Breast epithelium (tissue), 4 donors: ENCODE measurements around the gene CCDC112. TPM values are rescaled to one million over a fixed set of nuclear protein-coding genes. Genes with fewer than 3 reads are reported as not detected.

Source experiments
- DNase-seq, 2 donors: peaks; one replicate each; pipeline ENCODE4 v3.0.0-alpha.2; 2019; ENCODE audit warnings: low spot score in 2 of 2
- H3K27ac ChIP-seq, 2 donors: fragments of 200-600 bp; sonication (generic) in 1 of 2; one replicate each; pipeline ENCODE4 v1.5.1; 2016 to 2019; ENCODE audit warnings: mild to moderate bottlenecking in 1 of 2
- H3K27me3 ChIP-seq, 2 donors: fragments of 200-600 bp; sonication (generic) in 1 of 2; one replicate each; pipeline versions ENCODE4 v1.5.1 to v1.6.0; 2017 to 2019; ENCODE audit warnings: control low read depth in 1 of 2, mild to moderate bottlenecking in 1 of 2
- H3K36me3 ChIP-seq: fragments of 200-600 bp; one replicate; pipeline ENCODE4 v1.5.1; 2019
- H3K4me1 ChIP-seq, 2 donors: fragments of 200-600 bp; sonication (generic); one replicate each; pipeline ENCODE4 v1.5.1; 2016 to 2019; ENCODE audit warnings: control low read depth in 1 of 2
- H3K4me3 ChIP-seq, 3 donors: fragments of 200-600 bp; sonication (generic); 1 replicate in 2 of 3; 2 replicates in 1 of 3; pipeline ENCODE4 v1.5.1; 2016 to 2019; ENCODE audit warnings: mild to moderate bottlenecking in 3 of 3, moderate library complexity in 2 of 3
- H3K9me3 ChIP-seq, 2 donors: fragments of 200-600 bp; sonication (generic) in 1 of 2; one replicate each; pipeline ENCODE4 v1.5.1; 2016 to 2019; ENCODE audit warnings: control low read depth in 1 of 2
- CTCF ChIP-seq, 3 donors: fragments of 450-650 bp; IDR thresholded peaks; one replicate each; pipeline ENCODE4 v1.5.1; 2016 to 2017; ENCODE audit warnings: antibody characterized with exemption in 3 of 3, mild to moderate bottlenecking in 3 of 3, moderate library complexity in 3 of 3
- POLR2A ChIP-seq: fragments of 450-650 bp; IDR thresholded peaks from one replicate; pipeline ENCODE4 v1.6.1; 2016; ENCODE audit warnings: antibody characterized with exemption, mild to moderate bottlenecking, moderate library complexity
- POLR2AphosphoS5 ChIP-seq, 3 donors: sonication (generic); formaldehyde crosslinking; IDR thresholded peaks; one replicate each; pipeline ENCODE4 v1.6.1; 2017; ENCODE audit warnings: antibody characterized with exemption in 3 of 3
- intact Hi-C: fragments of 100-400 bp; cut with DNase I; formaldehyde crosslinking; loops from one replicate; pipeline ENCODE4 v1.15.1; 2023; ENCODE audit warnings: low total_unique reads
- total RNA-seq, 3 donors: library from RNA; depleted of rRNA; stranded (reverse); fragments of >200 nt; gene quantifications; one replicate each; pipeline ENCODE4 v1.1.0, GENCODE V29; 2016

The CCDC112 gene
- 10 to 100 TPM in 1 of 3 donors, 1 to 10 TPM in 2; 7.9 to 11.1 (median 8.6) TPM for total RNA-seq

DNA sequence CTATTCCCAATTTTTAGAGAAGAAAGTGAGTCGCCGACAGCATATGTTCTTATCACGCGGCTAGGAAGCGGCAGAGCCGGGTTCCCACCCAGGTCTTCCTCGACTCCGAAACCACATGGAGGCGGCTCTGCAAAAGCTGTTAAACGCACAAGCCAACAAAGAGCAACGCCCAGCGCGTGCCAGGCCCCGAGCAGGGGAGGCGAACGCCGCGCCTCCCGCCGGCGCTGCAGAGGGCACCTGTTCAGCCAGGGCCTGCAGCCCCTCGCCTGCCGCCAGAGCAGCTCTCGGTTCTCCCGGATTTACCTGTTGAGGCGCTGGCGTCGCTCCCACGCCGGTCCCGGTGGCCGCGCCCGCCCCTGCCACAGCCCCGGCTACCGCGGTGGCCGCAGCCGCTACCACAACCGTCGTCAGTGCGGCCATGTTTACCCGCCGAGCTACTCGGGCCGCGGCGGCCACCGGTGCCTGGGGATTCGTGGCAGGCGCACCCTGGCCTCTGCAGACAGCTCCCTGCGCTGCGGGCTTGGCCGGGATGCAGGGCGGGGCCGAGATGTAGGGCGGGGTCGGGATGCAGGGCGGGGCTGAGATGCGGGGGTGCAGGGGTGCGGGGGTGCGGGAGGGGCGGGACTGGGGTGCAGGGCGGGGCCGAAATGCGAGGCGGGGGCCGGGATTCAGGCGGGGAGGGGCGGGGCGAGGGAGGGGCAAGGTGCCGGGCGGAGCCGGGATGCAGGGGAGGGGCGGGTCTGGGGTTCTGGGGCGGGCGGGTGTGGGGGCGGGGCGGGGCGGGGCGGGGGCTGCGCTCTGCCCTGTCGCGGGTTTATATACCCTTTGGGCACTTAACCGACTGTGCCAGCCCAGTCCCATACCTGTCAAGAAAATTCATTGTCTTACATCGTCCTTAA, at the start of gene CCDC112:
Gene CCDC112, minus strand, starts transcription at position 531 of the 899 bp plus-strand sequence. Its CDS starts 111 bp downstream, at position 420.
- H3K9me3 ChIP-seq: no peaks in the 10 kb centered on the region
- TF ChIP-seq POLR2AphosphoS5 (IDR thresholded peaks at IDR 0.05) (peak in 2 of 3 donors; percentile 11 to 13), CTCF (IDR thresholded peaks at IDR 0.05) (no peak)
- H3K27ac ChIP-seq: peak within 1 kb of the TSS; percentile 57 to 66
- H3K4me3 ChIP-seq: peak within 1 kb of the TSS; percentile 75 to 91 (median 86)
- no peaks in the 10 kb centered on the region for H3K4me1 ChIP-seq
- no peaks in the 10 kb centered on the region for H3K27me3 ChIP-seq
- intact Hi-C loops: no loop called here
- peak; percentile 58 to 85 for DNase-seq
- no peaks in the 10 kb centered on the region for H3K36me3 ChIP-seq

DNA sequence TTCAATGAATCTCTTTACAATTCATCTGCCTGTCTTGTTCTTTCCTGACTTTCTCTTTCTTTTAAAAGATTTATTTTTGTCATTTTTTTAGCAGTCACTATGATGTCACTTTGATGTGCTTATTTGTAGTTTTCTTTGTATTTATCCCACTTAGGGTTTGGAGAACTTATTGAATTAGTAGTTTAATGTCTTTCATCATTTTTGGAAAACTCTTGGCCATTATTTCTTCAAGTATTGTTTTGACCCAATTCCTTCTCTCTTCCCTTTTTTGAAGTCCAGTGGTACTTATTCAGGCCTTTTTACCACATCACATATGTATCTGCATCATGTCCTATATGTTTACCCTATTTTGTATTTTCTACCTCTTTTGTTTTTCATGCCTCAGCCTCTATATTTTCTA, 48.9 kb upstream of the CCDC112 start:
- DNase-seq: no peak
- Histone ChIP-seq H3K9me3 (no peaks in the 10 kb centered on the region), H3K27me3 (no peaks in the 10 kb centered on the region), H3K36me3 (no peaks in the 10 kb centered on the region), H3K4me3 (no peak overlapping the region), H3K27ac (no peak overlapping the region), H3K4me1 (no peaks in the 10 kb centered on the region)
- intact Hi-C loops: no loop called here
- no peak for TF ChIP-seq POLR2A
- no peak for TF ChIP-seq CTCF (IDR thresholded peaks at IDR 0.05)
- TF ChIP-seq POLR2AphosphoS5 (IDR thresholded peaks at IDR 0.05): no peak

GRCh38 chr5:115343855-115344254, 47.4 kb upstream of the CCDC112 start:
- Histone ChIP-seq H3K4me1 (no peaks in the 10 kb centered on the region), H3K27ac (no peak overlapping the region), H3K4me3 (no peak overlapping the region), H3K27me3 (no peaks in the 10 kb centered on the region), H3K9me3 (no peaks in the 10 kb centered on the region), H3K36me3 (no peaks in the 10 kb centered on the region)
- intact Hi-C loops: no loop called here
- DNase-seq: no peak
- no peak for TF ChIP-seq POLR2A
- no peak for TF ChIP-seq POLR2AphosphoS5 (IDR thresholded peaks at IDR 0.05)
- TF ChIP-seq CTCF (IDR thresholded peaks at IDR 0.05): no peak

- Histone ChIP-seq H3K27ac (no peak overlapping the region), H3K9me3 (no peaks in the 10 kb centered on the region), H3K27me3 (no peaks in the 10 kb centered on the region), H3K4me3 (no peak overlapping the region), H3K36me3 (no peaks in the 10 kb centered on the region), H3K4me1 (no peaks in the 10 kb centered on the region)
- intact Hi-C loops: no loop called here
- TF ChIP-seq POLR2AphosphoS5 (IDR thresholded peaks at IDR 0.05) (no peak), POLR2A (no peak), CTCF (IDR thresholded peaks at IDR 0.05) (no peak)
- DNase-seq: no peak
Observed at GRCh38 chr5:115342590-115343377, 46.3 kb upstream of the CCDC112 start.

DNA sequence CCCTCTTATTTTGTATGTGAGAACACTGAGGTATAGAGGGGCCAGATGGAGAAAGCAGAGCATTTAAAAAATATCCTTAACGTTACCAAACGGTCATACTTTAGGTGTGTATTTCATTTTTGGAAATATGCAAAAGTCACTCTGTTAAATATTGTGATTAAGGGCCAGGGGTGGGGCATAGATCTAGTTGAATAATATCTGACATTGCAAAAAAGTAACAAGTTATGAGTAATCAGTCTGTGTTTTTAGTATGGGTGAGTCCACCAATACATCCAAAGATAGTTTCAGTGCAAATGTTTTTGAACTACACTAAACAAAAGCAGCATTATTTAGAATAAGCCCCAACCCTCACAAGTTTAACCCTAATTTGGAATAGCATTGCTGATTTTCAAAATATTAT, 45.3 kb upstream of the CCDC112 start:
- intact Hi-C loops: no loop called here
- H3K27me3 ChIP-seq: no peaks in the 10 kb centered on the region
- no peaks in the 10 kb centered on the region for H3K4me1 ChIP-seq
- H3K9me3 ChIP-seq: no peaks in the 10 kb centered on the region
- TF ChIP-seq POLR2A: no peak
- TF ChIP-seq CTCF (IDR thresholded peaks at IDR 0.05): no peak
- TF ChIP-seq POLR2AphosphoS5 (IDR thresholded peaks at IDR 0.05): no peak
- DNase-seq: no peak
- no peaks in the 10 kb centered on the region for H3K36me3 ChIP-seq
- no peak overlapping the region for H3K27ac ChIP-seq
- no peak overlapping the region for H3K4me3 ChIP-seq
